NCI-H748 (cell line): ENCODE measurements around the gene EHBP1L1.
"Not testable (repeated sequence)": the region's sequence is repeated elsewhere in the genome, so short reads cannot be mapped to it uniquely, and the experiment has no call there.

Source experiments
- DNase-seq: peaks from one replicate; lab custom pipeline; 2025; ENCODE audit not compliant: unreplicated experiment; lab: John Stamatoyannopoulos, UW

Gene EHBP1L1

GRCh38 chr11:65633390-65634108 lies 57.7 kb downstream of the EHBP1L1 start:
- no peak for DNase-seq

- DNase-seq, result no peak
These were observed 58.2 kb downstream of the EHBP1L1 start for GRCh38 chr11:65634109-65634436.

GRCh38 chr11:65634440-65634839 lies 58.6 kb downstream of the EHBP1L1 start:
- DNase-seq, result no peak

GRCh38 chr11:65634905-65635731 lies 59.3 kb downstream of the EHBP1L1 start:
- DNase-seq, result no peak

GRCh38 chr11:65636108-65637031 lies 60.5 kb downstream of the EHBP1L1 start:
- DNase-seq, result no peak

GRCh38 chr11:65637032-65637557 lies 61.2 kb downstream of the EHBP1L1 start:
- no peak for DNase-seq

GRCh38 chr11:65637794-65638419 lies 62.1 kb downstream of the EHBP1L1 start, which contains the start of gene SIPA1:
Gene SIPA1 (plus strand): TSS chr11:65638101. CDS start chr11:65640922, 2,821 bp downstream.
- DNase-seq, result peak; percentile 79

- DNase-seq, result not testable (repeated sequence)
These were observed 63.4 kb downstream of the EHBP1L1 start for GRCh38 chr11:65639228-65639597.

- DNase-seq, result no peak
These were observed 64.0 kb downstream of the EHBP1L1 start for GRCh38 chr11:65639623-65640482.

- DNase-seq, result no peak
These were observed 64.8 kb downstream of the EHBP1L1 start for GRCh38 chr11:65640483-65641296.

GRCh38 chr11:65641297-65642013 lies 65.6 kb downstream of the EHBP1L1 start:
- no peak for DNase-seq
